Putamen (tissue), 1 donor: Measurements from ENCODE around the gene VPS35.
A peak's percentile ranks its signal among the peaks of the same experiment; 100 is the strongest.
"Not testable (repeated sequence)": the region's sequence is repeated elsewhere in the genome, so short reads cannot be mapped to it uniquely, and the experiment has no call there.

Source experiments
- DNase-seq: peaks from one replicate; pipeline ENCODE4 v3.0.0-alpha.2; 2016; ENCODE audit warnings: low spot score

The VPS35 gene

GRCh38 chr16:46712911-46713310, 23.9 kb upstream of the VPS35 start:
- DNase-seq, result no peak

GRCh38 chr16:46711106-46712058, 22.4 kb upstream of the VPS35 start:
- DNase-seq, result no peak

GRCh38 chr16:46709469-46710005, 20.6 kb upstream of the VPS35 start:
- DNase-seq, result peak; percentile 24

GRCh38 chr16:46706642-46707041, 17.7 kb upstream of the VPS35 start:
- DNase-seq, result no peak

- no peak for DNase-seq
These were observed 13.1 kb upstream of the VPS35 start for GRCh38 chr16:46702030-46702429.

- no peak for DNase-seq
These were observed 12.6 kb upstream of the VPS35 start for GRCh38 chr16:46701615-46702014.

- no peak for DNase-seq
These were observed 11.1 kb upstream of the VPS35 start for GRCh38 chr16:46700048-46700447.

- DNase-seq, result no peak
These were observed 8.0 kb upstream of the VPS35 start for GRCh38 chr16:46696957-46697356.

GRCh38 chr16:46695937-46696336, 7.0 kb upstream of the VPS35 start:
- no peak for DNase-seq

GRCh38 chr16:46693598-46693997, 4.6 kb upstream of the VPS35 start:
- DNase-seq, result no peak

GRCh38 chr16:46691726-46692125, 2.7 kb upstream of the VPS35 start:
- DNase-seq, result no peak

- no peak for DNase-seq
These were observed 1.6 kb upstream of the VPS35 start for GRCh38 chr16:46690281-46691178.

- DNase-seq, result peak; percentile 96
These were observed 645 bp upstream of the VPS35 start, which contains the start of gene ORC6 for GRCh38 chr16:46689365-46690280. ORC6 (plus strand) TSS chr16:46689659; CDS start chr16:46689706, 47 bp downstream.

GRCh38 chr16:46688101-46688653, 801 bp downstream of the VPS35 start:
- peak; percentile 34 for DNase-seq

GRCh38 chr16:46687486-46687885, 1.5 kb downstream of the VPS35 start:
- DNase-seq, result no peak

GRCh38 chr16:46686815-46687473, 2.0 kb downstream of the VPS35 start:
- DNase-seq, result no peak

- DNase-seq, result not testable (repeated sequence)
These were observed 7.1 kb downstream of the VPS35 start for GRCh38 chr16:46681867-46682266.

GRCh38 chr16:46677943-46678342, 11.0 kb downstream of the VPS35 start:
- DNase-seq, result not testable (repeated sequence)

GRCh38 chr16:46673320-46674013, 15.5 kb downstream of the VPS35 start:
- DNase-seq, result peak; percentile 31

GRCh38 chr16:46662123-46662522, 26.9 kb downstream of the VPS35 start:
- DNase-seq, result no peak
